GM12892 (cell line): Measurements from ENCODE around the gene SATB2.

Experiments used
- POLR2A ChIP-seq: IDR thresholded peaks from 2 replicates; pipeline ENCODE4 v1.6.1; 2011; ENCODE audit warnings: low read depth, low read length, control low read depth
- POLR2AphosphoS5 ChIP-seq: IDR thresholded peaks from 2 replicates; pipeline ENCODE4 v1.6.1; 2011; ENCODE audit warnings: low read depth, low read length, control low read depth
- TAF1 ChIP-seq: IDR thresholded peaks from 2 replicates; pipeline ENCODE4 v1.6.1; 2011; ENCODE audit warnings: low read depth, mild to moderate bottlenecking, control low read depth, low read length, borderline replicate concordance

- TF ChIP-seq TAF1 (no peak), POLR2A (no peak), POLR2AphosphoS5 (no peak)
Observed at GRCh38 chr2:199228887-199229819, 228.6 kb downstream of the SATB2 start.
